ENCODE data around the gene TMEM89.
A peak's percentile ranks its signal among the peaks of the same experiment; 100 is the strongest.

TMEM89 gene

DNA sequence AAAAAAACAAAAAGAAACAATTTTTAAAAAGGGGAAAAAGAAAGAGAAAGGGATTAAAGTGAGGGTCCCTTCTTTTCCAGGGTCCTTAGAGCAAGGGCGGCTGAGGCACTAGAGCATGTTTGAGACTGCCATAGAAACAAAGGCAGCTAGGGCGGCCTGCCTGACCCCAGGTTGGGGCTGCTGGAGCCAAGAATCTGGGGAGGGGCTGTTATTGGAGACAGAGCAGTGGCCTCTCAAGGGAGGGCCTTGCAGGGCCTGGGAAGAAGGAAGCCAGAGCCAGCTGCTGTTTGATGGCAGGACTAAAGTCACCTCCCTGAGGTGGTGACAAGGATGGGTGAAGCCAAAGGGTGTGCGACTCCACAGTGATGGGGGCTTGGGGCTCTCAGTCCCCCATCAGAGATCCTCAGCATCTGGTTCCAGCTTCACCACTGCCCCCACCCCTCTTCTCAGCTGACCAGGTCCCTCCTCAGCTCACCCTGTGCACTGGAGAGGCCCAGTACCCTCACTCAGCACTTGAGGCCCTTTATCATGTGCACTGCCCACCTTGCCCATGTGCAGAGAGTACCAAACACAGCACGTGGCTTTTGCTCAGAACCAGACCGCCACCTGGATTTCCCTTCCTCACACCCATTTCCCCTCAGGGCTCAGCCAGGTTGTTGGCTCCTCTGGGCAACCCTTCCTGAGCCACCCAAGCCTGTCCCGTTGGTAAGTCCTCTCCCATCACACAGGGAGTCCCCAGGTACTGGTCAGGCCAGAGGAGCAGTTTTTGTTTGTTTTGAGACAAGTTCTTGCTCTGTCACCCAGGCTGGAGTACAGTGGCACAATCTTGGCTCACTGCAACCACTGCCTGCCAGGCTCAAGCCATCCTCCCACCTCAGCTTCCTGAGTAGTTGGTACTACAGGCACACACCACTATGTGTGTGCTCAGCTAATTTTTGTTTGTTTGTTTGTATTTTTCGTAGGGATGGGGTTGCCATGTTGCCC, 1.7 kb downstream of the TMEM89 start:
- TF ChIP-seq, protein P1, sequence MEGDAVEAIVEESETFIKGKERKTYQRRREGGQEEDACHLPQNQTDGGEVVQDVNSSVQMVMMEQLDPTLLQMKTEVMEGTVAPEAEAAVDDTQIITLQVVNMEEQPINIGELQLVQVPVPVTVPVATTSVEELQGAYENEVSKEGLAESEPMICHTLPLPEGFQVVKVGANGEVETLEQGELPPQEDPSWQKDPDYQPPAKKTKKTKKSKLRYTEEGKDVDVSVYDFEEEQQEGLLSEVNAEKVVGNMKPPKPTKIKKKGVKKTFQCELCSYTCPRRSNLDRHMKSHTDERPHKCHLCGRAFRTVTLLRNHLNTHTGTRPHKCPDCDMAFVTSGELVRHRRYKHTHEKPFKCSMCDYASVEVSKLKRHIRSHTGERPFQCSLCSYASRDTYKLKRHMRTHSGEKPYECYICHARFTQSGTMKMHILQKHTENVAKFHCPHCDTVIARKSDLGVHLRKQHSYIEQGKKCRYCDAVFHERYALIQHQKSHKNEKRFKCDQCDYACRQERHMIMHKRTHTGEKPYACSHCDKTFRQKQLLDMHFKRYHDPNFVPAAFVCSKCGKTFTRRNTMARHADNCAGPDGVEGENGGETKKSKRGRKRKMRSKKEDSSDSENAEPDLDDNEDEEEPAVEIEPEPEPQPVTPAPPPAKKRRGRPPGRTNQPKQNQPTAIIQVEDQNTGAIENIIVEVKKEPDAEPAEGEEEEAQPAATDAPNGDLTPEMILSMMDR (IDR thresholded peaks at IDR 0.05): no peak
- H3K27ac ChIP-seq: peak overlapping the region; percentile 86 to 93
- H3K4me1 ChIP-seq: peaks cover 0 to 40% (median 30%) of the 10 kb centered on the region in 4 donors
- no peak overlapping the region for H3K4me3 ChIP-seq
- no peak for DNase-seq
- peaks cover 0 to 18% (median 13%) of the 10 kb centered on the region in 3 donors for H3K9me3 ChIP-seq
- intact Hi-C loops (cut with DNase I; ENCODE audit: low total_unique reads): no loop called here
- no peaks in the 10 kb centered on the region for H3K27me3 ChIP-seq
- peaks cover 24 to 32% (median 24%) of the 10 kb centered on the region in 3 donors for H3K36me3 ChIP-seq

DNA sequence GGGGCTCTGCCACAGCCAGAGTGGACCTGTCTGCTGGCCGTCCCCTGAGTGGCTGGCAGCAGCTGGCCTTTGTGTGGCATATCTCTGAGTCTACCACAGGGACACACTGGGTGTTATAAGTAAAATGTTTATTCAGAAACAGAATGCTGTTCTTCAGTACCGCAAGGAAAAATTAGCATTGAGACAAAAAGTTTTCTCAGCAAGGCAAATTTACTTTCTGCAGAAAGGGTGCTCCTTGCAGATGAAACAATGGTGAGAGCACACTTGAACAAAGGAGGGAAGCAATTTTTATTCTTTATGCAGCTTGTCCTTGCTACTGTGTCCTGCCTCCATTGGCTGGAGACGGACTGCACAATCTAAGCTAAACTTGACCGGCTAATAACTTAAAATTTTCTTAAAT, 4.0 kb downstream of the TMEM89 start:
- DNase-seq: no peak
- intact Hi-C loops (cut with DNase I; ENCODE audit: low total_unique reads): no loop called here
- Histone ChIP-seq H3K27ac (peak overlapping the region; percentile 86 to 93), H3K27me3 (no peaks in the 10 kb centered on the region), H3K36me3 (peaks cover 5 to 10% (median 6%) of the 10 kb centered on the region in 3 donors), H3K9me3 (peaks cover 0 to 18% (median 13%) of the 10 kb centered on the region in 3 donors), H3K4me3 (no peak overlapping the region), H3K4me1 (peaks cover 0 to 47% (median 30%) of the 10 kb centered on the region in 4 donors)
- TF ChIP-seq, protein P1 (IDR thresholded peaks at IDR 0.05): no peak

DNA sequence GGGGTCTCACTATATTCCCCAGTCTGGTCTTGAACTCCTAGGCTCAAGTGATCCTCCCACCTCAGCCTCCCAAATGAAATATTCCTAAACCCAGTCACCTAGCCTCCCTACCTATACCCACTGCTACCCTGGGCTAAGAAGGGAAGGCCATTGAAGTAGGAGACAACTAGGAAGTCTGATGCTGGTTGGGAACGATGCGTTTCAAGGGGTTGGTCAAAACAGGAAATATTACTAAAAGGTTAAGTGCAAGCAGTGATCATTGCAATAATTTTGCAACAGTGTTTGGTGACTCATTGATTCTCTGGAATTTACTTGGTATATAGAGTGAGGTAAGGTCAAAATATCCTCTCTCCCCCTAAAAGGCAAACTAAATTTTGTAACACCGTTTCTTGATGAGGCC, 7.5 kb downstream of the TMEM89 start:
- Histone ChIP-seq H3K4me3 (no peak overlapping the region), H3K27ac (no peak overlapping the region), H3K36me3 (peaks cover 0 to 6% (median 0%) of the 10 kb centered on the region in 3 donors), H3K27me3 (no peaks in the 10 kb centered on the region), H3K9me3 (peaks cover 0 to 18% (median 13%) of the 10 kb centered on the region in 3 donors), H3K4me1 (peaks cover 0 to 28% (median 10%) of the 10 kb centered on the region in 4 donors)
- TF ChIP-seq, protein P1 (IDR thresholded peaks at IDR 0.05): no peak
- no peak for DNase-seq
- intact Hi-C loops (cut with DNase I; ENCODE audit: low total_unique reads): no loop called here

DNA sequence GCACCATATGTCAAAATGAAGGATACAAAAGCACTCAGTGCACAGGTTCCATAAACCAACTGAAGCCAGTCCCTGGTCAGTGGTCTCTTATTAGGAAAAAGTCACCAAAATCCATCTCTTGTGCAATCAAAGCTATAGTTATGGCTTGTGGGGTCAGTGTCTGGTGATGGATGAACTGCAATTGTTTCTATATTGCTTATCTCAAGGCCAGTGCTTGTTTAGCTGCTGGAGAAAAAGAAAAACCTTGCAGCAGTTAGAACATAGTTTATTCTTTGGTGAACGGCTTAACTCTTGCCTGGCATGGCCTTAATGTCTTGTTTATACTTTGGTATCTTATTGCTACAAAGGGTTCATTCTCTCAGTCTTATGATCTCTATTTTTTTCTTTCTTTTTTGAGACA, 9.3 kb downstream of the TMEM89 start:
- Histone ChIP-seq H3K27ac (no peak overlapping the region), H3K36me3 (peaks cover 0 to 4% (median 0%) of the 10 kb centered on the region in 3 donors), H3K9me3 (peaks cover 0 to 10% (median 6%) of the 10 kb centered on the region in 3 donors), H3K4me1 (peaks cover 0 to 30% (median 15%) of the 10 kb centered on the region in 4 donors), H3K27me3 (no peaks in the 10 kb centered on the region), H3K4me3 (no peak overlapping the region)
- intact Hi-C loops (cut with DNase I; ENCODE audit: low total_unique reads): no loop called here
- DNase-seq: no peak
- TF ChIP-seq, protein P1 (IDR thresholded peaks at IDR 0.05): no peak

DNA sequence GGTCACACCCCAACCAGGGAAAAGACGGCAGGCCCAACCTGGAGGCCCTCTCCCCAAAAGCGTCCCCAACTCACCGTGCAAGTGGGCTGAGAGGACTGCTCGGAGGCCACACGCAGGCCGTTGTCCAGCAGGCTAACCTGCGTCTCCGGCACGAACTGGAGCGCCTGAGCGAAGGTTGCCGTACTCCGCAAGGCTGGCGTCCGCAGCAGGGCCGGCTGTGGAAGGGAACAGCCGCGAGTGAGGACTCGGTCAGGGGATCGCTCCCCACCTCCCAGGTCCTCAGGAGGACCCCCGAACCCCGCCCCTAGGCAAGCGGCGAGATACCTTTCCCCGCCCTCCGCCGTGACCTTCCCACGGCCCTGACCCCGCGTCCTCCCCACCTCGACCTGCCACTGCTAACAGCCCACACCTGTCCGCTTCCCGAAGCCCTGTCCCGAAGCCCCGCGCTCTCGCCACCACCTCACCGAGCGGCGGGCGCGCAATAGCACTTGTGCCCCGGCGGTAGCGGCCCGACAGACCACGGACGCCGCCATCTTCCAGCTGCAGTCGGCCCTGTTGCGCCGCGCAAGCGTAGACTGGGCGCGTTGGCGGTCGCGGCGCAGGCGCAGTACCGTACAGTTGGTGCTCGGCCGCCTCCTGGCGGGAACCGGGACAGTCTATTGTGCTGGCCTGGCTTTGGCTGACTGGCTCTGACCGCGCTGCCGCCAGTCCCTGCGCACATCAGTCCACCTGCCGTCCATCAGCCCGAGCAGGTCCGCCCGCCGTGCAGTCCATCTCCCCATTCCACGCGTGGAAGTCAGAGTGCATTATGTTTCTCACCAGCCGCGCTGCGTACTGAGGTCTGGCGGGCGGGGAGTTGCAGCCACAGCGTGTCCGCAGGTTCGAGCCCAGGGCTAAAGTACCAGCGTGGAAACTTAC, 12.2 kb downstream of the TMEM89 start, which contains the start of gene UQCRC1:
Gene UQCRC1, minus strand, starts transcription at position 559 of the 918 bp plus-strand sequence. Its CDS starts 26 bp downstream, at position 533.
- peak within 1 kb of the TSS; percentile 87 to 88 for H3K27ac ChIP-seq
- peak; percentile 89 to 94 for DNase-seq
- peak within 1 kb of the TSS; percentile 81 to 84 for H3K4me3 ChIP-seq
- H3K27me3 ChIP-seq: no peaks in the 10 kb centered on the region
- H3K9me3 ChIP-seq: no peaks in the 10 kb centered on the region
- peaks cover 16 to 21% (median 17%) of the 10 kb centered on the region in 3 donors for H3K36me3 ChIP-seq
- TF ChIP-seq, protein P1 (IDR thresholded peaks at IDR 0.05): peak; percentile 80 to 96
- peaks cover 0 to 27% (median 15%) of the 10 kb centered on the region in 4 donors for H3K4me1 ChIP-seq
- intact Hi-C loops (cut with DNase I; ENCODE audit: low total_unique reads): no loop called here
